GM18861 (cell line): Measurements from ENCODE around the gene TRANK1.
"Not testable (repeated sequence)": the region's sequence is repeated elsewhere in the genome, so short reads cannot be mapped to it uniquely, and the experiment has no call there.

Source experiments
- ATAC-seq: cut with Tn5 transposase; IDR thresholded peaks from one replicate; pipeline ENCODE4 v1.9.1; 2021; ENCODE audit not compliant: unreplicated experiment

The TRANK1 gene

GRCh38 chr3:36944641-36945270 lies at the start of gene TRANK1:
TSS of gene TRANK1 (minus strand) at chr3:36945054. CDS start at chr3:36944809, 245 bp downstream.
- peak; percentile 43 for ATAC-seq

- ATAC-seq = peak; percentile 91
Measured at GRCh38 chr3:36993326-36994283, 48.8 kb upstream of the TRANK1 start, which contains the start of gene MLH1. TSS of gene MLH1 (plus strand) at chr3:36993518. CDS start at chr3:36993548, 30 bp downstream.

GRCh38 chr3:36992806-36993325 lies 48.0 kb upstream of the TRANK1 start, which contains the start of gene EPM2AIP1:
TSS of gene EPM2AIP1 (minus strand) at chr3:36993131. CDS start at chr3:36993077, 54 bp downstream.
- peak; percentile 14 for ATAC-seq

- no peak for ATAC-seq
Measured at GRCh38 chr3:36991923-36992805, 47.3 kb upstream of the TRANK1 start.

- no peak for ATAC-seq
Measured at GRCh38 chr3:36991147-36991546, 46.3 kb upstream of the TRANK1 start.

- no peak for ATAC-seq
Measured at GRCh38 chr3:36989568-36989967, 44.7 kb upstream of the TRANK1 start.

- ATAC-seq = no peak
Measured at GRCh38 chr3:36989005-36989404, 44.2 kb upstream of the TRANK1 start.

- no peak for ATAC-seq
Measured at GRCh38 chr3:36988356-36988755, 43.5 kb upstream of the TRANK1 start.

GRCh38 chr3:36981006-36981405 lies 36.2 kb upstream of the TRANK1 start:
- no peak for ATAC-seq

GRCh38 chr3:36973139-36973538 lies 28.3 kb upstream of the TRANK1 start:
- no peak for ATAC-seq

GRCh38 chr3:36972163-36972562 lies 27.3 kb upstream of the TRANK1 start:
- no peak for ATAC-seq

- peak; percentile 99 for ATAC-seq
Measured at GRCh38 chr3:36969540-36970432, 24.9 kb upstream of the TRANK1 start.

GRCh38 chr3:36969085-36969484 lies 24.2 kb upstream of the TRANK1 start:
- no peak for ATAC-seq

GRCh38 chr3:36965440-36965839 lies 20.6 kb upstream of the TRANK1 start:
- ATAC-seq = no peak

GRCh38 chr3:36964817-36965216 lies 20.0 kb upstream of the TRANK1 start:
- ATAC-seq = peak; percentile 78

GRCh38 chr3:36964331-36964730 lies 19.5 kb upstream of the TRANK1 start:
- no peak for ATAC-seq

- not testable (repeated sequence) for ATAC-seq
Measured at GRCh38 chr3:36963008-36963407, 18.2 kb upstream of the TRANK1 start.

GRCh38 chr3:36960502-36960901 lies 15.6 kb upstream of the TRANK1 start:
- ATAC-seq = no peak

- ATAC-seq = no peak
Measured at GRCh38 chr3:36959821-36960220, 15.0 kb upstream of the TRANK1 start.
